Breast epithelium (tissue), 3 donors: Measurements from ENCODE around the gene NR2E3.

Experiments used
- POLR2A ChIP-seq: fragments of 450-650 bp; IDR thresholded peaks from one replicate; pipeline ENCODE4 v1.6.1; 2016; ENCODE audit warnings: antibody characterized with exemption, mild to moderate bottlenecking, moderate library complexity
- POLR2AphosphoS5 ChIP-seq, 3 donors: sonication (generic); formaldehyde crosslinking; IDR thresholded peaks; one replicate each; pipeline ENCODE4 v1.6.1; 2017; ENCODE audit warnings: antibody characterized with exemption in 3 of 3
- TF ChIP-seq, protein P1 (sequence below), 3 donors: fragments of 450-650 bp; IDR thresholded peaks; one replicate each; pipeline ENCODE4 v1.5.1; 2016 to 2017; ENCODE audit warnings: antibody characterized with exemption in 3 of 3, mild to moderate bottlenecking in 3 of 3, moderate library complexity in 3 of 3

DNA sequence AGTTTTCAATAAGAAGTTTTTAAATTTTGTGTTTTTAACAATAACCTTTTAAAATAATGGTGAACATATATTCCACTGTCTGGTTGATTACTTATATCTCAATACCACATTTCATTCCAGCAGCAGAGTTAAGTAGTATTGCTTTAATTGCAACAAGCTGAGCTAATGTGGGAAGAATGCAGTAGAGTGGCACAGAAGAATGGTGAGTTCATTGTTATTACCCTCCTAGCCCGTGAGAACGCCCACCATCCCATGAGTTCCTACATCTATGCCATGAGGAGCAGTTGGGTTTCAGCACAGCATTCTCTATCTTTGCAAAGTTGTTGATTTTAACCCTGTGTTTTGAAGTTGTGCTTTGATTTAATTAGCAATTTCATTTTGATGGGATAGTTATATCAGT is 17.8 kb upstream of the NR2E3 start:
- TF ChIP-seq, protein P1, sequence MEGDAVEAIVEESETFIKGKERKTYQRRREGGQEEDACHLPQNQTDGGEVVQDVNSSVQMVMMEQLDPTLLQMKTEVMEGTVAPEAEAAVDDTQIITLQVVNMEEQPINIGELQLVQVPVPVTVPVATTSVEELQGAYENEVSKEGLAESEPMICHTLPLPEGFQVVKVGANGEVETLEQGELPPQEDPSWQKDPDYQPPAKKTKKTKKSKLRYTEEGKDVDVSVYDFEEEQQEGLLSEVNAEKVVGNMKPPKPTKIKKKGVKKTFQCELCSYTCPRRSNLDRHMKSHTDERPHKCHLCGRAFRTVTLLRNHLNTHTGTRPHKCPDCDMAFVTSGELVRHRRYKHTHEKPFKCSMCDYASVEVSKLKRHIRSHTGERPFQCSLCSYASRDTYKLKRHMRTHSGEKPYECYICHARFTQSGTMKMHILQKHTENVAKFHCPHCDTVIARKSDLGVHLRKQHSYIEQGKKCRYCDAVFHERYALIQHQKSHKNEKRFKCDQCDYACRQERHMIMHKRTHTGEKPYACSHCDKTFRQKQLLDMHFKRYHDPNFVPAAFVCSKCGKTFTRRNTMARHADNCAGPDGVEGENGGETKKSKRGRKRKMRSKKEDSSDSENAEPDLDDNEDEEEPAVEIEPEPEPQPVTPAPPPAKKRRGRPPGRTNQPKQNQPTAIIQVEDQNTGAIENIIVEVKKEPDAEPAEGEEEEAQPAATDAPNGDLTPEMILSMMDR (IDR thresholded peaks at IDR 0.05), result no peak
- TF ChIP-seq POLR2A, result no peak
- TF ChIP-seq POLR2AphosphoS5 (IDR thresholded peaks at IDR 0.05), result no peak
